Gastroesophageal sphincter (tissue), 4 donors: ENCODE results near the gene SESTD1. TPM values are rescaled to one million over a fixed set of nuclear protein-coding genes. Genes with fewer than 3 reads are reported as not detected.
"Not testable (repeated sequence)": the region's sequence is repeated elsewhere in the genome, so short reads cannot be mapped to it uniquely, and the experiment has no call there.

Source experiments
- ATAC-seq: fragments of 150-250 bp; one replicate; pipeline ENCODE4 v1.9.1; 2016; ENCODE audit warnings: mild to moderate bottlenecking, moderate library complexity
- H3K27ac ChIP-seq, 4 donors: fragments of 200-600 bp; sonication (generic) in 3 of 4; 1 replicate in 3 of 4; 2 replicates in 1 of 4; pipeline ENCODE4 v1.5.1; 2016 to 2019
- H3K27me3 ChIP-seq: fragments of 200-600 bp; sonication (generic); one replicate; pipeline ENCODE4 v1.5.1; 2019
- H3K36me3 ChIP-seq, 2 donors: fragments of 200-600 bp; sonication (generic); one replicate each; pipeline ENCODE4 v1.5.1; 2019; ENCODE audit warnings: control low read depth in 1 of 2
- H3K4me1 ChIP-seq, 3 donors: fragments of 200-600 bp; sonication (generic); 1 replicate in 2 of 3; 2 replicates in 1 of 3; pipeline ENCODE4 v1.5.1; 2016 to 2019; ENCODE audit warnings: control low read depth in 2 of 3
- H3K4me3 ChIP-seq, 2 donors: fragments of 200-600 bp; sonication (generic); one replicate each; pipeline ENCODE4 v1.5.1; 2019; ENCODE audit warnings: mild to moderate bottlenecking in 1 of 2, moderate library complexity in 1 of 2
- H3K9me3 ChIP-seq, 3 donors: fragments of 200-600 bp; sonication (generic); one replicate each; pipeline ENCODE4 v1.5.1; 2017 to 2019; ENCODE audit warnings: control low read depth in 2 of 3
- CTCF ChIP-seq, 4 experiments: fragments of 200-600 bp in 2 of 4; fragments of 450-650 bp in 2 of 4; sonication (generic) in 1 of 4; IDR thresholded peaks; one replicate each; pipeline ENCODE4 v1.5.1; 2017 to 2019; ENCODE audit warnings: antibody characterized with exemption in 4 of 4, mild to moderate bottlenecking in 2 of 4, moderate library complexity in 2 of 4
- EP300 ChIP-seq: sonication (generic); formaldehyde crosslinking; IDR thresholded peaks from one replicate; pipeline ENCODE4 v1.6.1; 2017; ENCODE audit warnings: antibody characterized with exemption, mild to moderate bottlenecking
- POLR2A ChIP-seq, 2 donors: fragments of 450-650 bp; IDR thresholded peaks; one replicate each; pipeline ENCODE4 v1.6.1; 2017; ENCODE audit warnings: antibody characterized with exemption in 2 of 2, mild to moderate bottlenecking in 2 of 2, moderate library complexity in 1 of 2
- POLR2AphosphoS5 ChIP-seq: sonication (generic); formaldehyde crosslinking; IDR thresholded peaks from one replicate; pipeline ENCODE4 v1.6.1; 2017; ENCODE audit warnings: antibody characterized with exemption
- WGBS, 2 donors: methylation state at CpG; one replicate each; pipeline ENCODE4 v1.1.5; 2018; ENCODE audit warnings: low coverage in 1 of 2; 5-methylcytosine and 5-hydroxymethylcytosine counted together
- total RNA-seq, 4 donors: library from RNA; depleted of rRNA; stranded (reverse); fragments of >200 nt; gene quantifications; one replicate each; pipeline ENCODE4 v1.1.0, GENCODE V29; 2016

Gene SESTD1
- total RNA-seq, 4 donors from 2014 or later, result 47.9 to 103 (median 68.5) TPM

- TF ChIP-seq CTCF (IDR thresholded peaks at IDR 0.05), result no peak
- no peak for TF ChIP-seq POLR2A (IDR thresholded peaks at IDR 0.05)
- TF ChIP-seq POLR2AphosphoS5, result no peak
- TF ChIP-seq EP300, result no peak
- Histone ChIP-seq H3K4me3 (no peak overlapping the region), H3K36me3 (no peaks in the 10 kb centered on the region), H3K4me1 (peaks cover 6 to 38% (median 8%) of the 10 kb centered on the region in 3 donors), H3K27me3 (no peaks in the 10 kb centered on the region), H3K9me3 (no peaks in the 10 kb centered on the region), H3K27ac (peak overlapping the region in 2 of 4 donors; percentile 33 to 41)
- ATAC-seq, result no peak
- WGBS, 2 donors, result 59 to 78% methylated on average over 2 of the region's 2 CpGs
These were observed 12.2 kb downstream of the SESTD1 start for GRCh38 chr2:179252423-179252822.

GRCh38 chr2:179251870-179252269, 12.8 kb downstream of the SESTD1 start:
- Histone ChIP-seq H3K27me3 (no peaks in the 10 kb centered on the region), H3K4me3 (no peak overlapping the region), H3K27ac (peak overlapping the region in 2 of 4 donors; percentile 33 to 41), H3K4me1 (peaks cover 6 to 44% (median 8%) of the 10 kb centered on the region in 3 donors), H3K36me3 (no peaks in the 10 kb centered on the region), H3K9me3 (no peaks in the 10 kb centered on the region)
- TF ChIP-seq EP300 (no peak), CTCF (IDR thresholded peaks at IDR 0.05) (no peak), POLR2A (IDR thresholded peaks at IDR 0.05) (no peak)
- ATAC-seq, result no peak

- WGBS, 2 donors, result 80 to 89% methylated on average over 1 of the region's 1 CpG
- TF ChIP-seq EP300 (no peak), POLR2A (IDR thresholded peaks at IDR 0.05) (no peak)
These were observed 13.7 kb downstream of the SESTD1 start for GRCh38 chr2:179250848-179251504.

GRCh38 chr2:179250095-179250494, 14.5 kb downstream of the SESTD1 start:
- no peak for ATAC-seq
- Histone ChIP-seq H3K4me3 (no peak overlapping the region), H3K4me1 (peaks cover 6 to 44% (median 8%) of the 10 kb centered on the region in 3 donors), H3K27me3 (no peaks in the 10 kb centered on the region), H3K9me3 (no peaks in the 10 kb centered on the region), H3K36me3 (no peaks in the 10 kb centered on the region), H3K27ac (no peak overlapping the region)
- TF ChIP-seq POLR2A (IDR thresholded peaks at IDR 0.05), result no peak
- 74 to 86% methylated on average over 3 of the region's 3 CpGs for WGBS, 2 donors

More at GRCh38 chr2:179250848-179251504, 13.7 kb downstream of the SESTD1 start:
- no peaks in the 10 kb centered on the region for H3K36me3 ChIP-seq
- no peaks in the 10 kb centered on the region for H3K27me3 ChIP-seq
- ATAC-seq, result no peak
- no peaks in the 10 kb centered on the region for H3K9me3 ChIP-seq
- H3K4me3 ChIP-seq, result no peak overlapping the region
- peaks cover 6 to 44% (median 8%) of the 10 kb centered on the region in 3 donors for H3K4me1 ChIP-seq
- no peak overlapping the region for H3K27ac ChIP-seq

- H3K27ac ChIP-seq, result no peak overlapping the region
- H3K4me1 ChIP-seq, result peaks cover 3 to 29% (median 6%) of the 10 kb centered on the region in 3 donors
- H3K36me3 ChIP-seq, result no peaks in the 10 kb centered on the region
- ATAC-seq, result no peak
- H3K4me3 ChIP-seq, result no peak overlapping the region
- 50 to 67% methylated on average over 1 of the region's 1 CpG for WGBS, 2 donors
- TF ChIP-seq EP300 (no peak), POLR2AphosphoS5 (no peak), POLR2A (IDR thresholded peaks at IDR 0.05) (no peak), CTCF (IDR thresholded peaks at IDR 0.05) (no peak)
- H3K27me3 ChIP-seq, result no peaks in the 10 kb centered on the region
- no peaks in the 10 kb centered on the region for H3K9me3 ChIP-seq
These were observed 16.6 kb downstream of the SESTD1 start for GRCh38 chr2:179248024-179248348.

- Histone ChIP-seq H3K9me3 (no peaks in the 10 kb centered on the region), H3K4me1 (peaks cover 0 to 23% (median 1%) of the 10 kb centered on the region in 3 donors), H3K4me3 (no peak overlapping the region), H3K36me3 (no peaks in the 10 kb centered on the region), H3K27me3 (no peaks in the 10 kb centered on the region), H3K27ac (no peak overlapping the region)
- 88% methylated on average over 2 of the region's 2 CpGs; no CpG with 5 or more reads in 1 of the 2 donors for WGBS, 2 donors
- no peak for ATAC-seq
- TF ChIP-seq CTCF (IDR thresholded peaks at IDR 0.05), result no peak
- TF ChIP-seq EP300, result no peak
- no peak for TF ChIP-seq POLR2AphosphoS5
- no peak for TF ChIP-seq POLR2A (IDR thresholded peaks at IDR 0.05)
These were observed 17.2 kb downstream of the SESTD1 start for GRCh38 chr2:179247318-179248023.

- not testable (repeated sequence) for H3K4me3 ChIP-seq, H3K27ac ChIP-seq, H3K36me3 ChIP-seq, H3K9me3 ChIP-seq, H3K27me3 ChIP-seq, ATAC-seq
- H3K4me1 ChIP-seq, result peaks cover 0 to 11% (median 0%) of the 10 kb centered on the region in 3 donors
- WGBS, 2 donors, result 76% methylated on average over 5 of the region's 10 CpGs; no CpG with 5 or more reads in 1 of the 2 donors
These were observed 18.8 kb downstream of the SESTD1 start for GRCh38 chr2:179245843-179246242.
